Uterus (tissue), 2 donors: ENCODE data around the gene IQCK.

ENCODE experiments used
- POLR2A ChIP-seq, 2 donors: fragments of 450-650 bp; IDR thresholded peaks; one replicate each; pipeline ENCODE4 v1.6.1; 2016; ENCODE audit warnings: antibody characterized with exemption in 2 of 2, mild to moderate bottlenecking in 1 of 2, moderate library complexity in 1 of 2
- TF ChIP-seq, protein P1 (sequence below), 4 experiments: fragments of 200-600 bp in 2 of 4; fragments of 450-650 bp in 2 of 4; sonication (generic) in 2 of 4; IDR thresholded peaks; one replicate each; pipeline ENCODE4 v1.5.1; 2016 to 2019; ENCODE audit warnings: antibody characterized with exemption in 4 of 4, mild to moderate bottlenecking in 2 of 4, moderate library complexity in 1 of 4

DNA sequence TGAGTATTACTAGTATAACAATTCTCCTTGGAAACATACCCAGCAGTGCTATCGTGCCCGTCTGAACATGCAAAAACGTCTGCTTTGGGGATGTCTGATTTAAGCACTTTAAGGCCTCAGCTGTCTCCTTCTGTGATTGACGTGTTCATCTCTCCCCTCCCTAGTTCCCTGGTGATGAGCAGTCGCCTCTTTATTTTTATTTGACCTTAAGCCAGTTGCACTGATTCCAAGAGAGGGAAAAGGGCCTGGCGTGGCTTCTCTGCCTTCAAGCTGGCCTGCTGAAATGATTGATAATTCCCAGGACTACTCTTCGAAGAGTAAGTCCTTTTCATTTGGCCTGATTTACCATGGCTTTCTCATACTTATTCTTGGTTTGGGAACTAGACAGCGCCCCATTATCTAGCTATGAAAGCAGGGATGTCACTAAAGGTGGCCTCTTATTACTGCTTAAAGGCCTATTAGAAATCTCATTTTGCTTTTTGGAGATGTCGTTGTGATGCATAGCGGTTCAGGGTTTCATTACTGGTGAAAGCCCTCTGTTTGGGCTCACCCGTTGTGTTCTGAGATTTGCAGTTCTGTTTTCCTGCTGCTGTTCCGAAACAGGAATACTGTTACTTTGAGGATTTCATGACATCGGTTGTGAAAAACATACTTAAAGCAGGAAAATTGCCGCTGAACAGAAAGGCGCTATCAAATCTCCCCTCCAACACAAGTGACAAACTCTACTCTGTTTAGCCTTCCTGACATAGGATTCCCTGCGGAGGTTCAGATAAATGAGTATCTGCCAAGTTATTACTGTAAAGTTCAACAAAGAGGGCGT lies 65.5 kb downstream of the IQCK start:
- no peak for TF ChIP-seq POLR2A (IDR thresholded peaks at IDR 0.05)
- TF ChIP-seq, protein P1, sequence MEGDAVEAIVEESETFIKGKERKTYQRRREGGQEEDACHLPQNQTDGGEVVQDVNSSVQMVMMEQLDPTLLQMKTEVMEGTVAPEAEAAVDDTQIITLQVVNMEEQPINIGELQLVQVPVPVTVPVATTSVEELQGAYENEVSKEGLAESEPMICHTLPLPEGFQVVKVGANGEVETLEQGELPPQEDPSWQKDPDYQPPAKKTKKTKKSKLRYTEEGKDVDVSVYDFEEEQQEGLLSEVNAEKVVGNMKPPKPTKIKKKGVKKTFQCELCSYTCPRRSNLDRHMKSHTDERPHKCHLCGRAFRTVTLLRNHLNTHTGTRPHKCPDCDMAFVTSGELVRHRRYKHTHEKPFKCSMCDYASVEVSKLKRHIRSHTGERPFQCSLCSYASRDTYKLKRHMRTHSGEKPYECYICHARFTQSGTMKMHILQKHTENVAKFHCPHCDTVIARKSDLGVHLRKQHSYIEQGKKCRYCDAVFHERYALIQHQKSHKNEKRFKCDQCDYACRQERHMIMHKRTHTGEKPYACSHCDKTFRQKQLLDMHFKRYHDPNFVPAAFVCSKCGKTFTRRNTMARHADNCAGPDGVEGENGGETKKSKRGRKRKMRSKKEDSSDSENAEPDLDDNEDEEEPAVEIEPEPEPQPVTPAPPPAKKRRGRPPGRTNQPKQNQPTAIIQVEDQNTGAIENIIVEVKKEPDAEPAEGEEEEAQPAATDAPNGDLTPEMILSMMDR (IDR thresholded peaks at IDR 0.05) = no peak
